IPS-18c (cell line): Measurements from ENCODE around the gene CABS1.

Experiments used
- H3K4me3 ChIP-seq: 2 replicates; pipeline ENCODE4 v1.7.0; 2013; ENCODE audit warnings: low read depth, mild to moderate bottlenecking, low read length, moderate library complexity; ENCODE audit not compliant: insufficient read depth
- H3K9me3 ChIP-seq: one replicate; pipeline ENCODE4 v1.6.1; 2013; ENCODE audit warnings: mild to moderate bottlenecking, low read length, moderate library complexity; ENCODE audit not compliant: control insufficient read depth, insufficient read depth

Gene CABS1

GRCh38 chr4:70334681-70335080 is at the start of gene CABS1:
CABS1 (plus strand) TSS chr4:70334981; CDS start chr4:70335040, 59 bp downstream.
- Histone ChIP-seq H3K4me3 (no peak within 1 kb of the TSS), H3K9me3 (no peaks in the 10 kb centered on the region)

DNA sequence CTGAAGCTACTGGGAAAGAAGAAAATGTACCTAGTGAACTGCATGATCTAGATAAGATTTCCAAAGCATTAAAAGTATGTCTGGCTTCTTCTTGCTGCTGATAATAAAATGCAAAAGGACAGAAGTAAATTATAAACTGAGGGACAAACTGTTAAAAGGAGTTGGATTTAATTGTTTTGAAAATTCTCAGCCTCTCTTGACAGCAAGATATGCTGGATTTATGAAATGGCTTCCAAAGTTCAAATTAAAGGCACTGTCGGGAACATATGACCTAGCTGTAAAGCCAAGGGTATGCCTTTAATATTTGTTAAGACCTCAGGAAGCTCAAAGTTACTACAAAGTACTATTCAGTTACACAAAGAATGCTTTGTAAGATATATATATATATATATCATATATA is 46.1 kb upstream of the CABS1 start:
- Histone ChIP-seq H3K4me3 (no peak overlapping the region), H3K9me3 (peaks cover 2% of the 10 kb centered on the region)

DNA sequence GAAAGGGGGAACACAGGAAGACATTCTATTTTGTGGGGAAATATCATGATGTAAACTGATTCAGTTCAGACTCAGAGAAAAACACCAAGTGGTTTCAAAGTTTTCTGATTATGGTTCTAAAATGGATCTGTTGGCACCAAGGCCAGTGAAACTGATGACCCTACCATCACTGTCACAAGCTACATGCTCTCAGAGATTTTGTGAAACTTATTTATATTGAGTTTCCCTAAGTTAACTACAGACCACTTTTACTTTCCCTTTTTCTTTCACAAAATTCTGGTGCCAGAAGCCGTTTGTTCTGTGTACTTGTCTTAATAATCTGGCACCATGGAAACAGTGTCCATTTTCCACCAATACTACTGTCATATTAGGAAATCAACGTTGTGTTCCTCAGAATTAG is 43.4 kb upstream of the CABS1 start:
- Histone ChIP-seq H3K4me3 (no peak overlapping the region), H3K9me3 (no peaks in the 10 kb centered on the region)

DNA sequence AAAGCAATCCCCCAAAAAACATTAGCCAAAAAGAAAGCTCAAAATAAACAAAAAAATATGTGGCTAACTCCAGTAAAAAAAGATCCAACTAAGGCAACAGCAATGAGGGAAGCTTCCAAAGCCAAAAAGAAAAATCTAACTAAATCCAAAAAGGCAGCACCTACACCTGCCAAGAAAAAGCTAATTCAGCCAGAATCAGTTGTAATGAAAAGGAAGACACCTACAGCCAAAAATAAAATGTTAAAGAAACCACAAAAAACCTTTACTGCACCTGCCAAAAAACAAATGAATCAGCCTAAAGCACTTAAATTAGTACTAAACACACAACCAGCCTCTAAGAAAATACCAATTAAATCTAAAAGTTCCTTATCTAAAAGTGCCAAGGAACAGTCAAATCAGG is 37.2 kb upstream of the CABS1 start:
- Histone ChIP-seq H3K9me3 (peaks cover 3% of the 10 kb centered on the region), H3K4me3 (no peak overlapping the region)

DNA sequence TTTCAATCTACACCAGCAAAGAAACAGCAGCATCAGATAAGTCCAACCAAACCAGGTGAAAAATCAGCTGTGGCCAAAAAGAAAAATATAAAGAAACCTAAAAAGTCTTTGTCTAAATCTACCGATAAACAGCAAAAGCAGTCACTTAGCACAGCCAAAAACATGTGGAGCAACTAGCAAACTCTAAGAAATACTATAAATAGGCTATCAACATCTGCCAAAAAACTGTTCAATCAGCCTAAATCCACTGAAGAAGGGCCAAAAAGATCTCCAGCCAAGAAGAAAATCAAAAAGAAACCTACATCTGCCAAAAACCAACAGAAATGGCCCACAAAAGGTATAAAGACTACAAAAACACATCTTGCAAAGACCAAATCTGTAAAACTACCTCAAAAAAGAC is 36.7 kb upstream of the CABS1 start:
- Histone ChIP-seq H3K9me3 (peaks cover 3% of the 10 kb centered on the region), H3K4me3 (no peak overlapping the region)

DNA sequence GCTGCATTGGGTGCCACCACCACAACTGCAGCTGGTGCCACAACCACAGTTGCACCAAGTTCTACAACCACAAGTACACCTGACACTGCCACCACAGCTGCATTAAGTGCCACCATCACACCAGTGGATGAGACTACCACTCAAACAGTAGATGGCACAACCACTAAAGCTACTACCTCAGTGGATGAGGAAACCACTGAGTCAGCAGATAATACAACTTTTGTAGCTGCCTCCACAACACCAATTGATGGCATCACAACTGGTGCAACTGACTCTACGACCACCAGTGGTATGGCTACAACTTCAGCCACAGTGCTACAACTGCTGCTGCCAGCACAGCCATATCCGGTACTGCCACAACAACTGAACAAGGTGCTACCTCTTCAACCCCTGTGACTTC is 35.1 kb upstream of the CABS1 start:
- no peak overlapping the region for H3K4me3 ChIP-seq

GRCh38 chr4:70300215-70300614 is 34.6 kb upstream of the CABS1 start:
- H3K9me3 ChIP-seq = peaks cover 3% of the 10 kb centered on the region
- no peak overlapping the region for H3K4me3 ChIP-seq

More for the DNA sequence above, 35.1 kb upstream of the CABS1 start:
- H3K9me3 ChIP-seq = peaks cover 3% of the 10 kb centered on the region

- H3K9me3 ChIP-seq = peaks cover 3% of the 10 kb centered on the region
- no peak overlapping the region for H3K4me3 ChIP-seq
Observed at GRCh38 chr4:70303090-70303489, 31.7 kb upstream of the CABS1 start.

- Histone ChIP-seq H3K9me3 (no peaks in the 10 kb centered on the region), H3K4me3 (no peak overlapping the region)
Observed at GRCh38 chr4:70305601-70306000, 29.2 kb upstream of the CABS1 start.

GRCh38 chr4:70306076-70306475 is 28.7 kb upstream of the CABS1 start:
- Histone ChIP-seq H3K4me3 (no peak overlapping the region), H3K9me3 (no peaks in the 10 kb centered on the region)

DNA sequence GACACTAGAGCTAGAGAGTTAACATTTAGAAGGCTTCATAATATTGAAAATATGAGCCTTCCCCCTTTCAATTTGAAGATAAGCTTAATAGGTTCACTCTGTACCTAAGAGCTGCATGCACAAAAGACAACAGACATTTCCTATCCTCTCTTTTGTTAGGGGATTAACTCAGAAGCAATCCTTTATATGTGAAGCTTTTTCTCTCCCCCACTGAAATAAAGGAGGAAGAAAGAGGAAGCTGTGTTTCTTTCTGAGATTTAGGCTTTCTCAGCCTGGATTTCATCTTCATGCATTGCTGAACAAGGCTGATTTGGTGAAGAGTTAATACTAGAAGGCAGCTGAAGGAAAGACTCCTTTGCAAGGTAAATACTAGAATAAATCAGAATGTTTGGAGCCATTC is 21.0 kb upstream of the CABS1 start:
- Histone ChIP-seq H3K4me3 (no peak overlapping the region), H3K9me3 (no peaks in the 10 kb centered on the region)

DNA sequence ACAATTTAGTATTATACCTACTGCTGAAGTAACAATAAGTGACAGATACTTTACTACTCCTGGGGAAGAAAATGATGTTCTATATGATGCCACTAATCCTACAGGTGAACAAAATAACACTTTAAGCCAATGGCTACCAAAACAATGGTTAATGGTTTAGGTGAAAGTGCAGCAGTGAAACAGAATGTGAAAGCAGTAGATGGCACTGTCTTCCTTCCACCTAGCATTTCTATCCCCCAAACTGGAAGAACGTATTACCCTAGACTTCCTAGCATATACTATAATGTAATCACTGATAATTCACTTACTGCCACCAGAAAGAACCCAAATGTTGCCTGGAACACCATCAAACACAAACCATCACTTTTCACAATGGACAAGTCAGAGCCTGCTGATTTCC is 18.9 kb upstream of the CABS1 start:
- Histone ChIP-seq H3K9me3 (no peaks in the 10 kb centered on the region), H3K4me3 (no peak overlapping the region)

GRCh38 chr4:70326052-70326451 is 8.7 kb upstream of the CABS1 start:
- Histone ChIP-seq H3K9me3 (no peaks in the 10 kb centered on the region), H3K4me3 (no peak overlapping the region)

- H3K9me3 ChIP-seq = no peaks in the 10 kb centered on the region
- H3K4me3 ChIP-seq = no peak overlapping the region
Observed at GRCh38 chr4:70336043-70336442, 1.3 kb downstream of the CABS1 start.

- Histone ChIP-seq H3K4me3 (no peak overlapping the region), H3K9me3 (no peaks in the 10 kb centered on the region)
Observed at GRCh38 chr4:70337886-70338420, 3.2 kb downstream of the CABS1 start.

DNA sequence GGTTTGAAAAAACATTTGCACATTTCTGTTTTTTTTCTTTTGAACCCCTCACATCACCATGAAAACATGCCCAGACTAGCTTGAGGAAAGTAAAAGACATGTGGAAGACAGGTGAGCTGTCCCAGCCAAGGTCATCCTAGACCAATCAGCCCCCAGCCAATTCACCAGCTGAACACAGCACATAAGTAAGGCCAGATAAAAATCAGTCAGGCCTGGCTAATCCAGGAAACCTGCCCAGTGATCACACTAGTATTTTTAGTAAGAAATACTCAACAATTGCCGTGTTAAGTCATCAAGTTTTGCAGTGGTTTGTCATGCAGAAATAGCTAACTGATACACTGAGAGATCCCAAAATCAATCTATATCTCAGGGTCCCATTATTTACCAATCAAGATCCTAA is 21.4 kb downstream of the CABS1 start:
- no peaks in the 10 kb centered on the region for H3K9me3 ChIP-seq
- no peak overlapping the region for H3K4me3 ChIP-seq

DNA sequence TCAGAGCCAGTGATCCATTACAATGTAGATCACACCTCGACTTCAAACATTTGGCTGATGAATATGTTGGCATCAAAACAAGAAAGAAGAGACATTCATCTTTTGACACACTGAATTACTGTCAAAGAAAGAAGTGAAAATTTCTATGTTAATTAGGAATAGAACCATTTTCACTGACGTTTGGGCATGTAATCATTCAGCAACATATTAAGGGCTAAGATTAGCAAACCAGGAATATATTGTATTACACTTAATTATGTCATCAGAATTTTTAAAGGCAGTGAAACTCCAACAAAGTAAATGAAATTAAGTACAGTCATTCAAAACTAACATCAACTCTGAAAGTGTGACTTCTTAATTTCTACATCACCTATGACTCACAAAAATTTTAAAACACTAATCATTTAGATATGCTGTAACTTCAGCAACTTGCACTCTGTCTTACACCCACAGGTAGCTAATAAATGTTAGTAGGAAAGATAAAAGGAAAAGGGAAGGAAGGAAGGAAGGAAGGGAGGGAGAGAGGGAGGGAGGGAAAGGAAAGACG is 24.4 kb downstream of the CABS1 start:
- no peak overlapping the region for H3K4me3 ChIP-seq
- H3K9me3 ChIP-seq = no peaks in the 10 kb centered on the region

GRCh38 chr4:70360460-70360859 is 25.7 kb downstream of the CABS1 start, which contains the start of gene SMR3A:
SMR3A (plus strand) TSS chr4:70360760; CDS start chr4:70362116, 1,356 bp downstream.
- no peaks in the 10 kb centered on the region for H3K9me3 ChIP-seq
- H3K4me3 ChIP-seq = no peak within 1 kb of the TSS

GRCh38 chr4:70364002-70364401 is 29.2 kb downstream of the CABS1 start:
- no peaks in the 10 kb centered on the region for H3K9me3 ChIP-seq

More at GRCh38 chr4:70364002-70364401, 29.2 kb downstream of the CABS1 start:
- no peak overlapping the region for H3K4me3 ChIP-seq
